ENCODE results near the gene PTPRJ.

DNA sequence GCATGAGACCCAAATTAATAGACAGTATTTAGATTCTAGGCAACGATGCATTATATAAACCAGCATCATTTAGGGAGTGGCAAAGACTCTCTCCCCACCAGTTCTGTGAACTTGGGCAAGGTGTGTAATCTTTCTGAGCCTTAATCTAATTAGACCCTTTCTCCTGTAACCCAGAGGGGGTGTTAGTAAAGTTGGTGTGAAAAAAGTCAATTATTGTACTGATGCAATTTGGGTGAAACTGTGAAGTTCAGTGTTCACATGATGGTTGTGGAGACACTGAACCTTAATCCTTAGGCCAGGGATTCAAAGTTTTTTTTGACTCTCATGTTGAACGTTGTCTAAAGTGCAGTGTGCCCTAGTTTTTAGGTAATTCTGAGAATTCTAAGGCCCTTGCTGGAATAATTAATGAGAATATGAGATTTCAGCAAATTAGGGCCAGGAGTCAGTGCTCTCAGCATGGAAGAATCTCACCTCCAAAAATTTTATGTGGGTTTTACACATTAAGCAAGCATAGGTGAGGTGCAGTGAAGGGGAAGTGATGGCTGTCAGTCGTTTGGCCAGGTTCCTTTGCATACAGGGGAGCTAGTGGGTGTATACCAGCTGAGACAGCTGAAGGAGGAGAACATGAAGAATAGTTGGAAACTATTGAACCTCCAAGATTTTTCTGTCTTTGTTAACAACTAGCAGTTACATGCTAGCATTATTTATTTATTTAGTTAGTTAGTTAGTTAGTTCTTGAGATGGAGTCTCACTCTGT lies 94.2 kb downstream of the PTPRJ start:
- TF ChIP-seq CTCF (IDR thresholded peaks at IDR 0.05) (no peak), POLR2A (IDR thresholded peaks at IDR 0.05) (no peak)
